ENCODE measurements around the gene TTLL3.

TTLL3 gene

GRCh38 chr3:9826815-9827573 lies 16.9 kb downstream of the TTLL3 start:
- Histone ChIP-seq H3K79me2 (ENCODE audit: insufficient read depth, low read length) (no peaks in the 10 kb centered on the region), H3K9ac (ENCODE audit: low read length) (no peak overlapping the region), H3K4me3 (ENCODE audit: insufficient read depth, low read length, poor library complexity, severe bottlenecking) (no peak overlapping the region), H3K4me2 (ENCODE audit: low read depth, low read length, poor library complexity, severe bottlenecking) (no peak overlapping the region), H3F3A (ENCODE audit: insufficient read depth) (0 out of 2 replicates have a peak, but pooled peaks cover 3% of the 10 kb centered on the region), H3K27ac (ENCODE audit: low read depth, low read length) (no peak overlapping the region), H3K9me2 (replicated peaks; ENCODE audit: insufficient read depth, low read length) (no peaks in the 10 kb centered on the region), H4K20me1 (ENCODE audit: low read depth, low read length) (no peaks in the 10 kb centered on the region), H3K9me3 (ENCODE audit: insufficient read depth, low read length) (no peaks in the 10 kb centered on the region), H3K27me3 (ENCODE audit: low read length) (no peaks in the 10 kb centered on the region), H2AFZ (ENCODE audit: low read depth, low read length, severe bottlenecking) (no peak overlapping the region), H3K36me3 (ENCODE audit: low read length) (no peaks in the 10 kb centered on the region)
- TF ChIP-seq, protein P1, sequence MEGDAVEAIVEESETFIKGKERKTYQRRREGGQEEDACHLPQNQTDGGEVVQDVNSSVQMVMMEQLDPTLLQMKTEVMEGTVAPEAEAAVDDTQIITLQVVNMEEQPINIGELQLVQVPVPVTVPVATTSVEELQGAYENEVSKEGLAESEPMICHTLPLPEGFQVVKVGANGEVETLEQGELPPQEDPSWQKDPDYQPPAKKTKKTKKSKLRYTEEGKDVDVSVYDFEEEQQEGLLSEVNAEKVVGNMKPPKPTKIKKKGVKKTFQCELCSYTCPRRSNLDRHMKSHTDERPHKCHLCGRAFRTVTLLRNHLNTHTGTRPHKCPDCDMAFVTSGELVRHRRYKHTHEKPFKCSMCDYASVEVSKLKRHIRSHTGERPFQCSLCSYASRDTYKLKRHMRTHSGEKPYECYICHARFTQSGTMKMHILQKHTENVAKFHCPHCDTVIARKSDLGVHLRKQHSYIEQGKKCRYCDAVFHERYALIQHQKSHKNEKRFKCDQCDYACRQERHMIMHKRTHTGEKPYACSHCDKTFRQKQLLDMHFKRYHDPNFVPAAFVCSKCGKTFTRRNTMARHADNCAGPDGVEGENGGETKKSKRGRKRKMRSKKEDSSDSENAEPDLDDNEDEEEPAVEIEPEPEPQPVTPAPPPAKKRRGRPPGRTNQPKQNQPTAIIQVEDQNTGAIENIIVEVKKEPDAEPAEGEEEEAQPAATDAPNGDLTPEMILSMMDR (IDR thresholded peaks at IDR 0.05; ENCODE audit: insufficient read depth, low read length, poor library complexity, severe bottlenecking): peak; percentile 16
- no peak for TF ChIP-seq EZH2phosphoT487 (conservative IDR thresholded peaks at IDR 0.05; ENCODE audit: low read length)

DNA sequence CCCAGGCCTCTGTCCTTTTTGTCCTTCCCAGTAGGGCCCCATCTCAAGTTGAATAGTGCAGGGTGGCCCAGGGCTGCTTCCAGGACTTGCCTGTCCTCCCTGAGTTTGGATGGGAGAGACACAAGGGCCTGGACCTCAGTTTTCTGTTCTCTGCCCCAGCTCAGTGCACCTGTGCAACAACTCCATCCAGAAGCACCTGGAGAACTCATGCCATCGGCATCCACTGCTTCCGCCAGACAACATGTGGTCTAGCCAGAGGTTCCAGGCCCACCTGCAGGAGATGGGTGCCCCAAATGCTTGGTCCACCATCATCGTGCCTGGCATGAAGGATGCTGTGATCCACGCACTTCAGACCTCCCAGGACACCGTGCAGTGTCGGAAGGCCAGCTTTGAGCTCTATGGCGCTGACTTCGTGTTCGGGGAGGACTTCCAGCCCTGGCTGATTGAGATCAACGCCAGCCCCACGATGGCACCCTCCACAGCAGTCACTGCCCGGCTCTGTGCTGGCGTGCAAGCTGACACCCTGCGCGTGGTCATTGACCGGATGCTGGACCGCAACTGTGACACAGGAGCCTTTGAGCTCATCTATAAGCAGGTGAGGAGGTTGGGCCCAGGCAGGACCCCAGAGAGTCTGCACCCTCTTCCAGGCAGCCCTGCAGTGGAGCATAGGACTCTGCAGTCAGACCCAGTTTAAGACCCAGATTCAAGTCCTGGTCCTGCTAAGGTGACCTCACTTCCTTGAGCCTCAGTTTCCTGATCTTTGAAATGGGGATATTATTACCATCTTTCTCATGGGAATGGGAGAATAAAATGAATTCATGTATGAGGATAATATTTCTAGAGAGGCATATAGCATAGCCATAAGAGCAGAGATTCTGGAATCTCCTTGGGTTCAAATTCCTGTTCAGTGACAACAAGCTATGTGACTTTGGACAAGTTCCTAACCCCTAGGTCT lies 19.0 kb downstream of the TTLL3 start:
- Histone ChIP-seq H3K27ac (ENCODE audit: low read depth, low read length) (no peak overlapping the region), H3K79me2 (ENCODE audit: insufficient read depth, low read length) (no peaks in the 10 kb centered on the region), H3K4me3 (ENCODE audit: insufficient read depth, low read length, poor library complexity, severe bottlenecking) (no peak overlapping the region), H3K27me3 (ENCODE audit: low read length) (no peaks in the 10 kb centered on the region), H3K9me2 (replicated peaks; ENCODE audit: insufficient read depth, low read length) (no peaks in the 10 kb centered on the region), H3K4me2 (ENCODE audit: low read depth, low read length, poor library complexity, severe bottlenecking) (no peak overlapping the region), H3K9ac (ENCODE audit: low read length) (no peak overlapping the region), H2AFZ (ENCODE audit: low read depth, low read length, severe bottlenecking) (no peak overlapping the region), H3K9me3 (ENCODE audit: insufficient read depth, low read length) (no peaks in the 10 kb centered on the region), H3K36me3 (ENCODE audit: low read length) (no peaks in the 10 kb centered on the region), H3F3A (ENCODE audit: insufficient read depth) (0 out of 2 replicates have a peak, but pooled peaks cover 3% of the 10 kb centered on the region), H4K20me1 (ENCODE audit: low read depth, low read length) (no peaks in the 10 kb centered on the region)
- TF ChIP-seq EZH2phosphoT487 (conservative IDR thresholded peaks at IDR 0.05; ENCODE audit: low read length): no peak
- TF ChIP-seq, protein P1 (IDR thresholded peaks at IDR 0.05; ENCODE audit: insufficient read depth, low read length, poor library complexity, severe bottlenecking): no peak

DNA sequence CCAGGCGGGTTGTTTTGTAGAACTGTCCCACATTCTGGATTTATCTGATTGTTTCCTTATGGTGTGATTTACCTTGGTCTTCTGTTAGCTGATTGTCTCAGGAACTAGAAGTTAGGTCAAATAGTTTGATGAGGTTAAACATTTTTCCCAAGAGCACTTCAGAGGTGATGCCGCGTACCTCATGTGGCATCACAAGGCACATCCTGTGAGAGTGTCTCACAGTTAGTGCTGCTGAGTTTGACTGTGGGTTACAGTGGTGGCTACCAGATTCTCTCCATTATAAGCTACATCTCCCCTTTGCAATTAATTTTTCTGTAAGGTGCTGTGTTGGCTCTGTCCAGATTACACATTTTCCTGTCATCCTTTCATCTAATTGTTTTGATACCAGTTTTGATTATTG lies 21.2 kb downstream of the TTLL3 start:
- H3K9ac ChIP-seq (ENCODE audit: low read length): no peak overlapping the region
- H4K20me1 ChIP-seq (ENCODE audit: low read depth, low read length): no peaks in the 10 kb centered on the region
- no peak overlapping the region for H3K4me2 ChIP-seq (ENCODE audit: low read depth, low read length, poor library complexity, severe bottlenecking)
- H3K79me2 ChIP-seq (ENCODE audit: insufficient read depth, low read length): no peaks in the 10 kb centered on the region
- H3K9me3 ChIP-seq (ENCODE audit: insufficient read depth, low read length): no peaks in the 10 kb centered on the region
- no peak overlapping the region for H3K4me3 ChIP-seq (ENCODE audit: insufficient read depth, low read length, poor library complexity, severe bottlenecking)
- H2AFZ ChIP-seq (ENCODE audit: low read depth, low read length, severe bottlenecking): no peak overlapping the region
- H3K27me3 ChIP-seq (ENCODE audit: low read length): no peaks in the 10 kb centered on the region
- H3K9me2 ChIP-seq (replicated peaks; ENCODE audit: insufficient read depth, low read length): no peaks in the 10 kb centered on the region
- no peaks in the 10 kb centered on the region; the same call in 1 of the 2 replicates for H3K36me3 ChIP-seq (ENCODE audit: low read length)
- TF ChIP-seq EZH2phosphoT487 (conservative IDR thresholded peaks at IDR 0.05; ENCODE audit: low read length): no peak
- TF ChIP-seq, protein P1 (IDR thresholded peaks at IDR 0.05; ENCODE audit: insufficient read depth, low read length, poor library complexity, severe bottlenecking): no peak
- H3F3A ChIP-seq (ENCODE audit: insufficient read depth): 0 out of 2 replicates have a peak, but pooled peaks cover 3% of the 10 kb centered on the region
- H3K27ac ChIP-seq (ENCODE audit: low read depth, low read length): no peak overlapping the region

Measured in SU-DHL-6 (cell line).